Bone marrow (tissue), 2 donors: ENCODE data around the gene NLRX1.
"Not testable (repeated sequence)": the region's sequence is repeated elsewhere in the genome, so short reads cannot be mapped to it uniquely, and the experiment has no call there.

Experiments used
- DNase-seq, 2 donors: peaks; one replicate each; lab custom pipeline; 2025; lab: John Stamatoyannopoulos, UW

NLRX1 gene

GRCh38 chr11:119168471-119169281 is at the start of gene NLRX1:
TSS of gene NLRX1 (plus strand) at chr11:119168725. CDS start at chr11:119171404, 2,679 bp downstream.
- peak; percentile 67 to 88 for DNase-seq

GRCh38 chr11:119118946-119119345 is 49.6 kb upstream of the NLRX1 start:
- no peak for DNase-seq

GRCh38 chr11:119120639-119121007 is 47.9 kb upstream of the NLRX1 start:
- DNase-seq, result no peak

- peak; percentile 96 to 98 for DNase-seq
Observed at GRCh38 chr11:119121008-119121810, 47.3 kb upstream of the NLRX1 start, which contains the start of gene HINFP. TSS of gene HINFP (plus strand) at chr11:119121580. CDS start at chr11:119126945, 5,365 bp downstream.

GRCh38 chr11:119121811-119122124 is 46.8 kb upstream of the NLRX1 start:
- DNase-seq, result no peak

GRCh38 chr11:119125821-119126220 is 42.7 kb upstream of the NLRX1 start:
- DNase-seq, result no peak

- DNase-seq, result no peak
Observed at GRCh38 chr11:119126675-119127268, 41.8 kb upstream of the NLRX1 start.

- no peak for DNase-seq
Observed at GRCh38 chr11:119130662-119131061, 37.9 kb upstream of the NLRX1 start.

- DNase-seq, result no peak
Observed at GRCh38 chr11:119134389-119134978, 34.0 kb upstream of the NLRX1 start.

- not testable (repeated sequence) for DNase-seq
Observed at GRCh38 chr11:119139276-119139675, 29.2 kb upstream of the NLRX1 start.

GRCh38 chr11:119144825-119145486 is 23.6 kb upstream of the NLRX1 start:
- peak in 1 of 2 donors; percentile 26 for DNase-seq

- DNase-seq, result no peak
Observed at GRCh38 chr11:119145551-119145950, 23.0 kb upstream of the NLRX1 start.

GRCh38 chr11:119147604-119148333 is 20.8 kb upstream of the NLRX1 start:
- DNase-seq, result no peak

- DNase-seq, result no peak
Observed at GRCh38 chr11:119148720-119149017, 19.9 kb upstream of the NLRX1 start.

GRCh38 chr11:119149018-119149785 is 19.3 kb upstream of the NLRX1 start, which contains the start of gene ABCG4:
TSS of gene ABCG4 (plus strand) at chr11:119149052. CDS start at chr11:119149966, 914 bp downstream.
- DNase-seq, result no peak

GRCh38 chr11:119149786-119150275 is 18.7 kb upstream of the NLRX1 start:
- DNase-seq, result no peak

GRCh38 chr11:119152043-119152442 is 16.5 kb upstream of the NLRX1 start:
- no peak for DNase-seq

GRCh38 chr11:119152604-119153003 is 15.9 kb upstream of the NLRX1 start:
- DNase-seq, result no peak

- DNase-seq, result no peak
Observed at GRCh38 chr11:119153049-119153818, 15.3 kb upstream of the NLRX1 start.
